ENCODE results near the gene MRPL46.

GRCh38 chr15:88490036-88490435 is 22.8 kb upstream of the MRPL46 start:
- TF ChIP-seq CTCF (IDR thresholded peaks at IDR 0.05) (no peak), EZH2 (IDR thresholded peaks at IDR 0.05) (no peak), EZH2phosphoT487 (IDR thresholded peaks at IDR 0.05) (no peak)
